Mesendoderm (in vitro differentiated cells): ENCODE measurements around the gene ALDOC.
A peak's percentile ranks its signal among the peaks of the same experiment; 100 is the strongest.

Experiments
- DNase-seq: peaks from one replicate; pipeline ENCODE4 v3.0.0; 2013
- H2AK5ac ChIP-seq: 2 replicates; pipeline ENCODE4 v1.6.1; 2013; ENCODE audit warnings: low read length, inconsistent platforms
- H2BK120ac ChIP-seq: 2 replicates; pipeline ENCODE4 v1.6.1; 2013; ENCODE audit warnings: low read depth, mild to moderate bottlenecking, low read length, moderate library complexity, mixed read lengths
- H2BK15ac ChIP-seq: replicated peaks from 2 replicates; pipeline ENCODE4 v1.6.1; 2013; ENCODE audit warnings: low read depth, mild to moderate bottlenecking, moderate library complexity
- H2BK5ac ChIP-seq: 2 replicates; pipeline ENCODE4 v1.6.1; 2013; ENCODE audit warnings: low read length, inconsistent platforms
- H3K18ac ChIP-seq: 2 replicates; pipeline ENCODE4 v1.6.1; 2013; ENCODE audit warnings: mild to moderate bottlenecking, low read length, mixed read lengths
- H3K23ac ChIP-seq: one replicate; pipeline ENCODE4 v1.6.1; 2013; ENCODE audit warnings: low read length
- H3K27ac ChIP-seq: 2 replicates; pipeline ENCODE4 v1.5.1; 2013; ENCODE audit warnings: low read depth, mild to moderate bottlenecking, inconsistent platforms, low read length, moderate library complexity
- H3K27me3 ChIP-seq: 2 replicates; pipeline ENCODE4 v1.6.1; 2013; ENCODE audit warnings: low read length, control low read depth, mild to moderate bottlenecking, inconsistent platforms; ENCODE audit not compliant: insufficient read depth, poor library complexity
- H3K36me3 ChIP-seq: 2 replicates; pipeline ENCODE4 v1.6.1; 2013; ENCODE audit warnings: low read length, inconsistent platforms; ENCODE audit not compliant: control insufficient read depth, insufficient read depth
- H3K4ac ChIP-seq: one replicate; pipeline ENCODE4 v1.6.1; 2013; ENCODE audit warnings: low read depth, mild to moderate bottlenecking, low read length, moderate library complexity
- H3K4me1 ChIP-seq: 2 replicates; pipeline ENCODE4 v1.6.1; 2013; ENCODE audit warnings: low read depth, low read length, inconsistent platforms; ENCODE audit not compliant: control insufficient read depth
- H3K4me2 ChIP-seq: 2 replicates; pipeline ENCODE4 v1.6.1; 2013; ENCODE audit warnings: low read length
- H3K4me3 ChIP-seq: 2 replicates; pipeline ENCODE4 v1.5.1; 2013; ENCODE audit warnings: mild to moderate bottlenecking, low read length
- H3K56ac ChIP-seq: one replicate; pipeline ENCODE4 v1.6.1; 2013; ENCODE audit warnings: low read length
- H3K79me1 ChIP-seq: 2 replicates; pipeline ENCODE4 v1.6.1; 2013; ENCODE audit warnings: low read length, inconsistent platforms
- H3K79me2 ChIP-seq: 2 replicates; pipeline ENCODE4 v1.6.1; 2013; ENCODE audit warnings: mild to moderate bottlenecking, low read length; ENCODE audit not compliant: control insufficient read depth, insufficient read depth
- H3K9ac ChIP-seq: 2 replicates; pipeline ENCODE4 v1.6.1; 2013; ENCODE audit warnings: low read length, inconsistent platforms
- H4K5ac ChIP-seq: one replicate; pipeline ENCODE4 v1.6.1; 2013; ENCODE audit warnings: low read length
- H4K8ac ChIP-seq: one replicate; pipeline ENCODE4 v1.6.1; 2013; ENCODE audit warnings: low read depth, mild to moderate bottlenecking, control low read depth, low read length, moderate library complexity
- WGBS: extraction: QIAGEN DNeasy Blood & Tissue Kit; methylation state at CpG from one replicate; pipeline ENCODE4 v1.1.7; 2013; ENCODE audit warnings: low lambda C conversion rate, missing lambda C conversion rate; ENCODE audit not compliant: insufficient coverage; ENCODE audit errors: extremely low coverage; 5-methylcytosine and 5-hydroxymethylcytosine counted together

Gene ALDOC

GRCh38 chr17:28563475-28563874, 13.2 kb downstream of the ALDOC start:
- Histone ChIP-seq H2AK5ac (no peak overlapping the region), H2BK120ac (no peak overlapping the region), H3K4ac (no peak overlapping the region), H3K27ac (no peak overlapping the region), H2BK5ac (no peak overlapping the region), H2BK15ac (no peak overlapping the region), H3K23ac (no peak overlapping the region), H4K5ac (no peak overlapping the region), H3K4me2 (no peak overlapping the region), H3K27me3 (no peaks in the 10 kb centered on the region), H3K56ac (no peak overlapping the region), H3K79me2 (no peaks in the 10 kb centered on the region), H4K8ac (no peak overlapping the region), H3K9ac (no peak overlapping the region), H3K79me1 (no peaks in the 10 kb centered on the region), H3K4me1 (no peaks in the 10 kb centered on the region), H3K18ac (no peak overlapping the region), H3K36me3 (peaks cover 3% of the 10 kb centered on the region), H3K4me3 (no peak overlapping the region)
- WGBS: no CpG with 5 or more reads among the region's 3 CpGs
- peak; percentile 65 for DNase-seq

- no peak overlapping the region for H3K9ac ChIP-seq
- no peak for DNase-seq
- no peak overlapping the region for H3K18ac ChIP-seq
- H3K27ac ChIP-seq: no peak overlapping the region
- peaks cover 3% of the 10 kb centered on the region for H3K36me3 ChIP-seq
- H3K27me3 ChIP-seq: no peaks in the 10 kb centered on the region
- no CpG with 5 or more reads among the region's 3 CpGs for WGBS
- no peak overlapping the region for H3K4me2 ChIP-seq
- H3K4me1 ChIP-seq: peaks cover 6% of the 10 kb centered on the region
- H3K79me2 ChIP-seq: no peaks in the 10 kb centered on the region
- no peak overlapping the region for H3K56ac ChIP-seq
- H3K4me3 ChIP-seq: no peak overlapping the region
- no peak overlapping the region for H3K23ac ChIP-seq
- no peak overlapping the region for H2BK120ac ChIP-seq
- no peak overlapping the region for H3K4ac ChIP-seq
- H4K5ac ChIP-seq: no peak overlapping the region
- no peak overlapping the region for H4K8ac ChIP-seq
- H3K79me1 ChIP-seq: peaks cover 6% of the 10 kb centered on the region
- no peak overlapping the region for H2BK15ac ChIP-seq
- H2BK5ac ChIP-seq: no peak overlapping the region
- no peak overlapping the region for H2AK5ac ChIP-seq
These were observed 21.7 kb downstream of the ALDOC start for GRCh38 chr17:28555022-28555421.

DNA sequence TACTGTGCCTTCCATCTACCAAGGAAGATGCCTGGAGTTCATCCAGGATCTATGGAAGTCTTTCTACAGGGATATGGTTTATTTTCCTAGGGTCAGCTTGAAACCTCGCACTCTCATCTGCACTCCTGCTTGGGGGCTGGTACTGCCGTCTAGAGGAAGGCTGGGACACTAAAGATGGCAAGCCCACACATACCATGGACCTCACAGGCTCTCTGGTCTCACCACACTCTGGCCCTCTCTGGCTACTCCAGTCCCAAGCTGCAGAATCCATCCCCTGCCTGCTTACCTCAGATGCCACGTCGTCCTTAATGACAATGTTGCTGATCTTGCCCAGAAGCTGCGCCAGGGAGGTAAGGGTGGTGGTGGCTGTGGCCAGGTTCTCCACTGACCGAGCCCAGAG, 22.1 kb downstream of the ALDOC start:
- H3K27ac ChIP-seq: no peak overlapping the region
- H3K4me1 ChIP-seq: peaks cover 6% of the 10 kb centered on the region
- DNase-seq: peak; percentile 51
- no peak overlapping the region for H3K23ac ChIP-seq
- H4K8ac ChIP-seq: no peak overlapping the region
- H3K18ac ChIP-seq: no peak overlapping the region
- no peak overlapping the region for H2BK15ac ChIP-seq
- H3K36me3 ChIP-seq: peaks cover 3% of the 10 kb centered on the region
- H3K79me2 ChIP-seq: no peaks in the 10 kb centered on the region
- H4K5ac ChIP-seq: no peak overlapping the region
- no peaks in the 10 kb centered on the region for H3K27me3 ChIP-seq
- no peak overlapping the region for H3K4me2 ChIP-seq
- H3K56ac ChIP-seq: no peak overlapping the region
- no CpG with 5 or more reads among the region's 6 CpGs for WGBS
- H3K79me1 ChIP-seq: peaks cover 6% of the 10 kb centered on the region
- no peak overlapping the region for H3K4ac ChIP-seq
- no peak overlapping the region for H2BK120ac ChIP-seq
- no peak overlapping the region for H3K4me3 ChIP-seq
- H2BK5ac ChIP-seq: no peak overlapping the region
- H3K9ac ChIP-seq: no peak overlapping the region
- H2AK5ac ChIP-seq: no peak overlapping the region

- Histone ChIP-seq H3K4ac (no peak overlapping the region), H2BK5ac (no peak overlapping the region), H3K9ac (peak overlapping the region; percentile 67), H3K79me1 (peaks cover 6% of the 10 kb centered on the region), H3K56ac (peak overlapping the region; percentile 71), H3K18ac (no peak overlapping the region), H3K27me3 (no peaks in the 10 kb centered on the region), H3K27ac (no peak overlapping the region), H3K36me3 (peaks cover 3% of the 10 kb centered on the region), H2AK5ac (no peak overlapping the region), H4K8ac (no peak overlapping the region), H3K4me2 (peak overlapping the region; percentile 81), H3K23ac (no peak overlapping the region), H3K4me3 (no peak overlapping the region), H3K4me1 (peaks cover 6% of the 10 kb centered on the region), H4K5ac (no peak overlapping the region), H2BK120ac (no peak overlapping the region), H2BK15ac (no peak overlapping the region), H3K79me2 (no peaks in the 10 kb centered on the region)
- no CpG with 5 or more reads among the region's 5 CpGs for WGBS
- no peak for DNase-seq
These were observed 23.6 kb downstream of the ALDOC start for GRCh38 chr17:28553000-28553505.

GRCh38 chr17:28552176-28552999, 24.3 kb downstream of the ALDOC start, which contains the start of gene UNC119:
TSS of gene UNC119 (minus strand) at chr17:28552624. CDS start at chr17:28552557, 67 bp downstream.
- H3K27me3 ChIP-seq: no peaks in the 10 kb centered on the region
- H3K4ac ChIP-seq: no peak within 1 kb of the TSS
- peak; percentile 86 for DNase-seq
- no peak within 1 kb of the TSS for H2BK5ac ChIP-seq
- H3K9ac ChIP-seq: peak within 1 kb of the TSS; percentile 85
- H2BK120ac ChIP-seq: no peak within 1 kb of the TSS
- H4K8ac ChIP-seq: no peak within 1 kb of the TSS
- peaks cover 6% of the 10 kb centered on the region for H3K4me1 ChIP-seq
- no peak within 1 kb of the TSS for H3K23ac ChIP-seq
- H3K4me3 ChIP-seq: peak within 1 kb of the TSS; percentile 61
- H3K4me2 ChIP-seq: peak within 1 kb of the TSS; percentile 81
- no peak within 1 kb of the TSS for H3K27ac ChIP-seq
- H2BK15ac ChIP-seq: no peak within 1 kb of the TSS
- no CpG with 5 or more reads among the region's 67 CpGs for WGBS
- H4K5ac ChIP-seq: no peak within 1 kb of the TSS
- peak within 1 kb of the TSS; percentile 91 for H3K56ac ChIP-seq
- no peak within 1 kb of the TSS for H2AK5ac ChIP-seq
- peak within 1 kb of the TSS; percentile 61 for H3K18ac ChIP-seq
- peaks cover 3% of the 10 kb centered on the region for H3K36me3 ChIP-seq
- H3K79me2 ChIP-seq: no peaks in the 10 kb centered on the region
- H3K79me1 ChIP-seq: peaks cover 6% of the 10 kb centered on the region
